SH-SY5Y (cell line): Measurements from ENCODE around the gene SOD2.

ENCODE experiments used
- GATA2 ChIP-seq: IDR thresholded peaks from 2 replicates; pipeline ENCODE4 v1.6.1; 2011; ENCODE audit warnings: mild to moderate bottlenecking, low read depth, low read length
- GATA3 ChIP-seq: IDR thresholded peaks from 2 replicates; pipeline ENCODE4 v1.6.1; 2011; ENCODE audit warnings: low read depth, mild to moderate bottlenecking, low read length, moderate library complexity

Gene SOD2

GRCh38 chr6:159720708-159721107 lies 27.7 kb upstream of the SOD2 start:
- no peak for TF ChIP-seq GATA3
- no peak for TF ChIP-seq GATA2

- no peak for TF ChIP-seq GATA3
- no peak for TF ChIP-seq GATA2
These were observed 26.2 kb upstream of the SOD2 start for GRCh38 chr6:159719287-159719686.

GRCh38 chr6:159718634-159719033 lies 25.6 kb upstream of the SOD2 start:
- TF ChIP-seq GATA2 (no peak), GATA3 (no peak)

GRCh38 chr6:159716247-159717096 lies 23.4 kb upstream of the SOD2 start:
- TF ChIP-seq GATA3: no peak
- no peak for TF ChIP-seq GATA2

GRCh38 chr6:159715605-159716004 lies 22.6 kb upstream of the SOD2 start:
- TF ChIP-seq GATA3: no peak
- no peak for TF ChIP-seq GATA2

- TF ChIP-seq GATA2 (no peak), GATA3 (no peak)
These were observed 22.1 kb upstream of the SOD2 start for GRCh38 chr6:159715166-159715565.

- TF ChIP-seq GATA3 (no peak), GATA2 (no peak)
These were observed 21.4 kb upstream of the SOD2 start for GRCh38 chr6:159714404-159714803.

- TF ChIP-seq GATA2: no peak
- TF ChIP-seq GATA3: no peak
These were observed 20.9 kb upstream of the SOD2 start for GRCh38 chr6:159713984-159714383.

GRCh38 chr6:159701413-159701999 lies 8.5 kb upstream of the SOD2 start:
- TF ChIP-seq GATA2 (no peak), GATA3 (no peak)

GRCh38 chr6:159700970-159701369 lies 7.9 kb upstream of the SOD2 start:
- TF ChIP-seq GATA2 (no peak), GATA3 (no peak)

- TF ChIP-seq GATA3 (no peak), GATA2 (no peak)
These were observed 2.9 kb upstream of the SOD2 start for GRCh38 chr6:159695984-159696383.

- no peak for TF ChIP-seq GATA2
These were observed 979 bp upstream of the SOD2 start for GRCh38 chr6:159693894-159694545.

GRCh38 chr6:159692303-159693127 lies 526 bp downstream of the SOD2 start:
- TF ChIP-seq GATA3 (no peak), GATA2 (no peak)

GRCh38 chr6:159691963-159692287 lies 1.1 kb downstream of the SOD2 start:
- TF ChIP-seq GATA2 (no peak), GATA3 (no peak)
